ENCODE results near the gene TMC7.

- TF ChIP-seq CTCF (conservative IDR thresholded peaks at IDR 0.05; ENCODE audit: low read length) (no peak), EZH2phosphoT487 (IDR thresholded peaks at IDR 0.05; ENCODE audit: borderline replicate concordance) (no peak)
Measured at GRCh38 chr16:19109288-19109664, 125.5 kb downstream of the TMC7 start.

Measured in Loucy (cell line).